GM18909 (cell line): Measurements from ENCODE around the gene RASGRP2.
A peak's percentile ranks its signal among the peaks of the same experiment; 100 is the strongest.
"Not testable (repeated sequence)": the region's sequence is repeated elsewhere in the genome, so short reads cannot be mapped to it uniquely, and the experiment has no call there.

Experiments used
- ATAC-seq: cut with Tn5 transposase; IDR thresholded peaks from one replicate; pipeline ENCODE4 v1.9.1; 2021; ENCODE audit warnings: mild to moderate bottlenecking; ENCODE audit not compliant: unreplicated experiment, poor library complexity

Gene RASGRP2

DNA sequence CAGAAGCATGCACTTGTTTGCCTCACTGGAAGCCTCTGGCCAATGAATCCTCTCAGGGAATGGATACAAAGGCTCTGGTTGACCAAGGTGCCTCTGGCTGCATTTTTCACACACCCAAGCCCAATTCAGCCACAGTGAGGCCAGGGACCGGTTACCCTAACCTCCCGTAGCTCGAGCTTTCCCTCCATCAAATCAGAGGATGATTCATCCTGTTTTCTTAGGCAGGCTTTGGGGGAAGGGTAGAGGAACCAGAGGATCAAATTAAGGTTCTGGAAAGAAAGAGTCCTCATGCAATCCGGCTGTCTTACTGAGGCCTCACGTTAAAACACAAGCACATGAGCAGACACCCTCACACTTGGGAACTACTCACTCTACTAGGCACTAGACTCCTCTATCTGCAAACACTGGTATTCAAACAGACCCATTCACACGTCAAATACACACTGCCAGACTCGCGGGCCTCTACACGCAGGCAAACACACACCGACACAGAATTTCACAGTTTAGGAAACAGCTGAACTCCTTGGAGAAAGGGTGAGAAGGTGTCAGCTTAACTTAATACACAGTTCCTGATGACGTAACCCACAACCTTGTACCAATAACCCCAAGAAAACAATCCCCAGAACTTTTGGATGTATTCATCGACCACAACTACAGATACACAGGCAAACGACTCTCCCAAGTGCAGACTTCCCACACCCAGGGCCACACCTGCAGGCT, 33.4 kb downstream of the RASGRP2 start:
- ATAC-seq: no peak

DNA sequence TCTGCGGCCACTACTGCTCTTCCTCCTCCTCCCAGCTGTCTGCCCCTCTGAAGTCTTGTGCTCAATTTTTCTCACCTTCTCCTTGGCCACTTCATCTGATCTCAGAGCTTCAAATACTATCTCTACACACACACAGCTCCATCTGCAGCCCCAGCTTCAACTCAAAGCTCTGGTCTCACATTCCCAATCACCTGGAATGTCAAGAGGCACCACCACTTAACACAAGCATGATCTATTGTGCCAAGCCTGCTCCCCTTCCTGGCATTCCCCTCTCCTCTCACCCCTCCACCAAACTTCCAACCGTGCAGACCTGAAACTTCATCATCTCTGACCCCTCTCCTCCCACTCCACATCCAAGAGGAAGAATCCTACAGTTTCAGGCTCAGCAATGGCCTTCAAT, 38.4 kb downstream of the RASGRP2 start:
- ATAC-seq: no peak

DNA sequence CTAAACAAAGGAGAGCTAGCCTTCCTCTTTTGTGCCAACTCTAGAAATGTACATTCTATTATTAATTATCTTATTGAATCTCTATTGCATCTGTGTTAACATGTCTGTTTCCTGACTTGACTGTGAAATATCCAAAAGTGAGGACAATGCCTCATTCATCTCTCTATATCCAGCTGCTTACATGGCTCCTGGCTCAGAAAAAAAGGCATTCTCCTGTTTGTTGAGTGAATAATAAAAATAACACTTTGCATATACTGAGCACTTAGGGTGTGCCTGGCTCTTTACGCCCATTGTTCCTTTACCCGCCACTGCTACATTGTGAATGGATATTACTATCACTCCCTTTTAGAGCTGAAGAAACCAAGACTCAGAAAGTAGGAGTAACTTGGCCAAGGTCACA, 40.9 kb downstream of the RASGRP2 start:
- ATAC-seq: no peak

DNA sequence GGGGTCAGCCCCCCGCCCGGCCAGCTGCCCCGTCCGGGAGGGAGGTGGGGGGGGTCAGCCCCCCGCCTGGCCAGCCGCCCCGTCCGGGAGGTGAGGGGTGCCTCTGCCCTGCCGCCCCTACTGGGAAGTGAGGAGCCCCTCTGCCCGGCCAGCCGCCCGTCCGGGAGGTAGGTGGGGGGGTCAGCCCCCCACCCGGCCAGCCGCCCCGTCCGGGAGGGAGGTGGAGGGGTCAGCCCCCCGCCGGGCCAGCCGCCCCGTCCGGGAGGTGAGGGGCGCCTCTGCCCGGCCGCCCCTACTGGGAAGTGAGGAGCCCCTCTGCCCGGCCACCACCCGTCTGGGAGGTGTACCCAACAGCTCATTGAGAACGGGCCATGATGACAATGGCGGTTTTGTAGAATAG, 42.0 kb downstream of the RASGRP2 start:
- ATAC-seq: not testable (repeated sequence)

DNA sequence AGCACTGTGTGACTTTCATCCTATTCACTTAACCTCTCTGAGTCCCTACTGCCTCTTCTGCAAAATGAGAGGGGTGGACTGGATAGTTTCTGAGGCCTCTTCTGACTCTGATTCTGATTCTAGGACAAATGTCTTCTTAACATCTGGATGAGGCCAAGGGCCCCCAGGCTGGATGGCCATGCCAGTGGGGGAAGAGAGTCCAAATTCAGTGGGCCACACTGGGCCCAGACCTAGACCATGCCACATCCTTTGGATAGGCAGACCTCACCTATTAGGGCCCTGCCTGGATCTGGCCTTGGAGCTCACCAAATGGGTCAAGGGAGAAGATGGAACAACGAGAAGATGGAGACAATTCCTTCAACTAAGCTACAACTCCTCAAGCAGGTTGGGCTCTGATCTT, 45.5 kb downstream of the RASGRP2 start:
- ATAC-seq: no peak

DNA sequence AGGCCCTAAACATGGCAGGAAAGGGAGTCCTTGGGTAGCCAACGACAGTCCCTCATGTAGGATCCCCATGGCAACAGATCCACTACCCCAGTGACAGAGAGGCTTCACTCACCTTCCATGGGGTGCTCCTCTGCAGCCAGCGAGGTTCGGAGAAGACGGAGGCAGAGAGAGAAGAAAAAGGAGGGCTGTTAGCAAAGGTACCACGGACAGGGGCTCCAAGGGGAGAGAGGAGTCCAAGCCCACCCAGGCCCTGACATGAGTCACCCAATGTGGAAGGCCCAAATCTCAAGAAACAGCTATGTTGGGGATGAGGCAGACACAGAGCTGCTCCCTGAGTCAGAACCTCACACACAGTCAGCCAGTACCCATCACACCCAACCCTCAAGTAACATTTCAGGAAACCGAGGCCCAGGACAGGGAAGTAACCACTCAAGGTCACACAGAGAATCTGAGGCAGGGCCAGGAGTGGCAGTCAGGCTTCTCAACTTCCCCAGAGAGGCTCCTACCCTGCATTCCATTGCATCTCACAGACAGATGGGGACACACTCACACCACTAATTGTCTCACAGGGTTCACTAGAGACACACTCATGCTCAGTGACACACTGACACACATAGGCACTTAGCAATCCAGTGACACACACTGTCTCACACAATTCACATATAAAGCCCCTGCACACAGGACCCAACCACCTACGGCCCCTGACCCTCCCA, 46.1 kb downstream of the RASGRP2 start:
- no peak for ATAC-seq

DNA sequence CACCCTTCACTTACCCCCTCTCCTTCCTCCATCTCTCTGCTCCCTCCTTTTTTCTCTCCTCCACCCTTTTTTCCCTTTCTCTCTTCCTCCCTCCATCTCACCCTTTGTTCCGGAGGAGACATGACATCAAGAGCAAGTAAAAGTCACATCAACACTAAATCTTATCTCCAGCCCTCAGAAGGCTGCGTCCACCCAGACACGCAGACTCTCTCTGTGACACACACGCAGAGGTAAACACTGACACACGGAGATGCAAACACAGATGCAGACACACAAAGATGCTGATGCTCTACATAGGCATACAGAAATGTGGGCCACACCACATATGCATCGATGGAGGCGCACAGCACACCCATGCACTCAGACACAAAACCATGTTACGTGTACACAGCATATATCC, 47.9 kb downstream of the RASGRP2 start:
- ATAC-seq: no peak

DNA sequence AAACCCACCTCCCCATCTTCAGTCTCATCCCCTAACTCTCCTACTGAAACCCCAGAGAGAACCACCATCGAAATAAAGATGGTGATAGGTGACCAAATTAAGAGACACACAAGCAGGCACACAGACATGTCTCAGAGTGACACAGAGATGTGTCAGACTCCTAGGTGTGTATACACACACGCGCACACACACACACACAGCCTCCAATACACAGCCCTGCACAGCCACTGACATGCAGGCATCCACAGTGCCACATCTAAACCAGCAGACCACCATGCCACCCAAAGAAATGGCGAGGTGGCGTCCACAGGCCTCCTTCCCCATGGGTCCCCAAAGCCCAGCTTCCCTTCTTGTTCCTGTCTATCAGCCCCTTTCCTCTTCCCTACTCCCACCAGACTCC, 48.4 kb downstream of the RASGRP2 start:
- ATAC-seq: no peak

DNA sequence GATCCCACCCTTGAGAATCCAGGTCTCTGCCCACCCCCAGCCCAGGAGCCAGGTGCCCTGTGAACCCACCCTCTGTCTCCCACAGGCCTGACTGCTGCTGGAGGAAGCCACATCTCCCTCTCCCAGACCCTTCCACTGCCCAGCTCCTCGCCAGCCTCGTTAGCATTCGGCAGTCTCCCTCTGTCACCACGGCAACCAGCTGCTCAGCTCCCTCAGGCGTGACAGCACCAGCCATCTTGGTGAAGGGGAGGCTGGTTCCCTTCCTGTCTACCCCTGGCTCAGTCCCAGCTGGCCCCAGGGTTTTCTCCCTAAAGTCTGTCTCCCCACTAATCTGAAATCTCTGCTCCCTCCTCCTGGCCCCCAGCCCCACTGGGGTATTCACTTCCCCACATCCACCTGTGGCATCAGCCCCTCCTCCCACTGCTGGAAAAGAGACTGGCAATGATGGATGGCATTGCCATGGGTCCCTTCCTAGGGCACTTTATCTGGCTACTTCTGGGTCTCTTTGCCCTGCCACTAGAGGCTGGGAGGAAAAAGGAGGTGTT, 49.0 kb downstream of the RASGRP2 start:
- peak; percentile 56 for ATAC-seq

DNA sequence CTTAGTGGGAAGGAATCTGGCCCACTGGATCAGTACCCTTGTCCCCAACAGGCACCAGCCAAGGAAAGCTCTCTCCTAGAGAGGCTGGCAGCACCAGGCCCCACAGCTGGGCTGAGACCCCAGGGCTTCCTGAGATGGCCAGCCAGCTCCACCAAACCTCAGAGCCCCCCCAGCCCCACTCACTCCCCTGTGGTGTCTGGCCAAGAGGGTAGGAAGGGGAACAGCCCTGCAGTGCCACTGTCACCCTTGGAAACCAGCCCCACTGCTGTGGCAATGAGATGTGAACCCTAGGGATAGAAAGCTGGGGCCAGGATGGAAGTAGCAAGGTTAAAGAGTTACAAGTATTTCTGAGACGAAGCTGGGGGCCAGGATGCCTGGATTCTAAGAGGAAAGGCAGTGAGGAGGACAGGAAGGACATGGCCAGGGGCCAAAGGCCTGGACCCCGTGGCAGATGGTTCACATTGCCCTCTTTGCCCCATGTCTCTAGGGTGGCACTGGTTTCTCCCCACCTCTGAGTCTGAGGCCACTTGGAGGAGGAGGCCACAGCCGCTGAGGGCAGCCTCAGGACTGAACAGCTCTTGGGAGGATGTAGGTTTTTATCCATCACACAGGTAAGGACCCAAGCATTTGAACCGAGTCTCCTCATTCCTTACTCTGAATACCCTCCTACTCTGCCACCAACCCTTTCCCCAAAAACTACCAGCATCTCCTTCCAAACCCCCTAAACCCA, 49.8 kb downstream of the RASGRP2 start:
- no peak for ATAC-seq

DNA sequence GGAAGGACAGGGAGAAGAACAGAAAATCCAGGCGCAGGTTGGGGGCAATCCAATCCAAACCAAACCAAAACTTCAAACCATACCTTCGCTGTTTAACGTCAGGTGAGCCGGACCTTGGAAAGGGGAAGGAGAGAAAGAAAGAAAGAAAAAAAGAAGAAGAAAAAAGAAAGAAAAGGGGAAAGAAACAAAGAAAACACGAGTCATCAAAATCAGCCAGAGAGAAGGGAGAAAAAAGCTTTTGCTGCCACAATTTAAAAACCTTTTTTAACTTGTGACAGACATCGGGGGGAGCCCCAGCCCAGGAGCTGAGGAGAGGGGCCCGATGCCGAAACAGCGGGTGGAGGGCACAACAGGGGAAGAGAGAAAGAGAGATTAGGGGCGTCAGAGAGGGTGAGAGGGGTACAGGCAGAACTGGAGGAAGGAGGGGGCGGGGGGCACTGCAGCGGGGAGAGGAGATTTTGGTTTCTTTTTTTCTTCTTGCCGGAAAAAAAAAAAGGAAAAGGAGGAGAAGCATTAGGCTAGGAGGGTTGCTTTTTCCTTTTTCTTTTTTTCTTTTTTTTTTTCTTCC, 51.1 kb downstream of the RASGRP2 start:
- no peak for ATAC-seq

DNA sequence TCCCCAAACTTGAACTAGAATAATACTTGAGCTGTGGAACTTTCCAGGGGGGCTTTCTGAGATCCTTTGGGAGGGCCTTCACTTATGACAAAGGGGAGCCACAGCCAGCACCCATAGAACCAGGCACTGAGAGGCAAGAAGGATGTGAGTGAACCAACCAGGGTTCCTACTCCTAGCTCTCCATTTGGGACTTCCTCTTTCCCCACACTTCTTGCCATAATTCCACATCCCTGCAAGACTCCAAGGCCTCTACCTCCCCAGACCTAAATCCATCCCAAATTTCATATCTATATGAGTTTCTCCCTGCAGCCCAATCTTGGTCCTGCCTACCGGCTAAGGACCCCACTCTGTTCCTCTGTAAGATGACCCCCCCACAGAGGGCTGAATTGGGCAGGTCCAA, 52.4 kb downstream of the RASGRP2 start:
- ATAC-seq: no peak

DNA sequence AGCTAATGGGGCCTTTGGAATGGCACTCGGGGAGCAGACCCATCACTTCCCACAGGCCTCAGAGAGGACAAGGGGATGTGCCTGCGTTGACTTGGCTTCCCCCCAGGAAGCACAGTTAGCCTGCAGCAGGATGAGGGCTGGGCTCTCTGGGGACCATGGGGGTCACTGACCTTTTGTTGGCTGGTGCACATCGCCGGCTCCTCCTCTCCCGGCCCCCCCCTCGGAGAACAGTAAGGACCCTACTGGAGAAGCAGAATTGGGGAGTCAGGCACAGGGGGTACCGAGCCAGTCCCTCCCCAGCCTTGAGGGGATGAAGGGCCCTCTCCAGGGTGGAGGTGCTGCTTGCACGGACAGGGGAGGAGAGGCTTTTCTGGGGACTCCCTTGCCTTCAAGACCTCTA, 53.7 kb downstream of the RASGRP2 start:
- ATAC-seq: no peak

DNA sequence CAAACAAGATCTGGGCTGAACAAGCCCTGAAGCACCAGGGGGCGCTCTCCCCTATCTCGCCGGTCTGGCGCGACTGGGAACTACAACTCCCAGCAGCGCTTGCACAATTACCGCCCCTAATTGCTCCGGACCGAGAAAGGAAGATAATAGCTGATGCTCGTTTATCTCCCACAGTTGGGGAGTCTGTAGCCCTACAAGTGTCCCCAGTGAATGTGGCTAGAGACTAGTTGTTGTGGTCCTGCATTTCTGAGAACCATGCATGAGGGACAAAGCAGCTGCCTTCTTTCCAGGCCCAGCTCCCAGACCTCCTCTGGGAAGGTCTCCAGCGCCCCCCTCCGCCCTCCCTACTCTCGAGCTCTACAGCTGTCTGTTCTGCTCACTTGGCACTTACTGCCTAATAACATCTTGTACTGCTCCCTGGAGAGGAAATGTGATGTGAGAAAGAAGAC, 55.4 kb downstream of the RASGRP2 start:
- peak; percentile 78 for ATAC-seq

DNA sequence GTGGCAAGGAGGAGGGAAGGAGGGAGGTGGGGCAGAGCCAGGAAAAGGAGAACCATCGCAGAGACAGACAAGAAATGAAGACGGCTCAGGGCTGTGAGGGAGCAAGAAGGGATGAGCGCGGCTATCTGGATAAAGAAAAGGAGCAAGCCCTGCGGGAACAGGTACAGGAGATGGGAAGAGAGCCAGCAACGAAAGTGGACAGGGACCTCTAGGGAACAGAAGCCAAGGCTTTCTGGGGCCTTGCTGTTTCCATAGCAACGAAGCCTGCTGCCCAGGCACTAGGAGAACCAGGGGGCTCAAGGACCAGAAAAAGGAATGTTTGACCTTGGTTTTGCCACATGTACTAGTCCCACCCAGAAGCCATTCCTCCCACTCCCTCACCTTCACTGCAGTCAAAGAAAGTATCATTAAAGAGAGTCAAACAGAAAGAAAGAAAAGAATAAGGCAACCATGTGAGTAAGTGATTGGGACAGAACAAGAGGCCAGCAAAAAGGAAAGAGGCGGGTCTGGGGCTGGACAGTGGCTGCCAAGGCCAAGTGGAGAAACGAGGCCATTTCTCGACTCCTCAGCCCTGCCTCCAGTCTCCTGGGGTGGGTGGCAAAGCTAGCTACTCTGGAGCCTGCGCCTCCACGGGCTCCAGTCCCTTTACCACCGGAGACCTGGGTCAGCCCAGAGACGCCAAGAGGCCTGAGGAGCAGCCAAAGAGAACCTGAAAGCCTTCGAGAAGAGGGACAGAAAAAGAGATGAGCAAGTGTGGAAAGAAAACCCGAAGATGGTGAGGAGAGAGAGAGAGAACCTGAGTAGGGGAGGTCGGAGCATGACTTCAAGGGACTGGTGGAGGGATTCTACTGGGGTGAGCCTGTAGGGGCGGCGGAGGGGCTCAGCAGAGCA, 56.1 kb downstream of the RASGRP2 start:
- no peak for ATAC-seq

DNA sequence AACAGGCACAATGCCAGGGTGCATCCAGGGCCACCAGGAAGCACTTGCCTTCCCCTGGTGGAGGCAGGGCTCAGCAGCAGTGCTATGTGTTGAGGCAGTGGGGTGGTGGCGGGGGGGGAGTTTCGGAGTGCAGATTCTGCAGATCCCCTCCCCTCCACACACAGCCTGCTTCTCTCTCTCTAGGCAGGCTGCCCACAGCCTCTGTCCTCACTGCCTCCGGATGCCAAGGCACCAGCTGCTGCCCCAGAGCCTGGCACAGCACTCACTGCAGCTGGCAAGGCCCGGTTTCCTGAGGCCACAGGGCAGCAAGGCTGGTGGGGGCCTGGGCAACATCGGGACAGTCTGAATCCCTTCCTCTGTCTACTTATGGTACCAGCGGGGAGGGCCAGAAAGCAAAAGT, 56.7 kb downstream of the RASGRP2 start:
- ATAC-seq: no peak

DNA sequence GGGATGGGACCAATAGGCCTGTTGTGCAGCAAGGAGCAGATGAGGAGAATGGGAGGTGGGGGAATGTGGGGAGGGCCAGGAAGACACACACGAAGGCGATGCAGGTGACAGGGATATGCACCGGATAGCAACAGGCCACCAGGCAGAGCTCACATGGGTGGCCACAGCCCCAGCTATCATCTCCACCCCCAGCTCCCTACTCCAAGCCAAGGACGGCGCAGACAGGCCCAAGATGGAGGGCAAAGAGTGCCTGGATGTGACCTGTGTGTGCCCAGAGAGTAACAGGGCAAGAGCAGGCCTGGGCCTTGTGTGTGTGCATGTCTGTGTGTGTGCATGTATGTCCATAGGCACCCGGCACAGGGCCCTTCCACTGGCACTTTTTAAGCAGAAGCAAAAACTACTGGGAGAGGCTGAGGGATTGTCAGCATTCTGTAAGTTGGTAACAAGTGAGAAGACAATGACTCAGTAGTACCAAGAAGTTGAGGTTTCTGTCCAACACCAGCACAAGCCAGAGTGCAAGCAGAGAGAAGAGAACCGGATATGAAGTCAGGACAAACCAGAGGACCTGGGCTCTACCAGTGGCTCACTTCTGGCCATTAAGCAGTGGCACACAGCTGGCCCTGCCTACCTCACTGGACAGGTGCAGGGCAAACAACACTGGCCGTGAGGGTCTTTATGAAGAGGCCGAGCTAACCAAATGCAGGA, 57.3 kb downstream of the RASGRP2 start:
- no peak for ATAC-seq

DNA sequence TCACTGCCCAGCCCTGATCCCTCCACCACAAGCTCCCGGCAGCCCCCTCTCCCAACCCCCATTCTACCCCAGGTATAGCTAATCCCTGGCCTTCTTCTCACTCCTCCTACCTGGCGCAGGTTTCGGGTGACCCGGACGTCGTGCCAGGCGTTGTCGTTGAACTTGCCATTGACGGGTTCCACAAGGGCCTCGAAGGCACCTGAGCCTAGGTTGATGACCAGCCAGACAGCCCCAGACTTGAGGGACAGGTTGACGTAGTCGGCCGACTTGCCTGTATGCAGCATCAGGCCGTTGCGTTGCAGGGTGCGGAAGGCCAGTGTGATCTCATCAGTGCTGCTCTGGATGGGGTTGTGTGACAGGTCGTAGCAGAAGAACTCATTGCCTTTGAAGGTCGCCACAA, 58.4 kb downstream of the RASGRP2 start:
- ATAC-seq: no peak

DNA sequence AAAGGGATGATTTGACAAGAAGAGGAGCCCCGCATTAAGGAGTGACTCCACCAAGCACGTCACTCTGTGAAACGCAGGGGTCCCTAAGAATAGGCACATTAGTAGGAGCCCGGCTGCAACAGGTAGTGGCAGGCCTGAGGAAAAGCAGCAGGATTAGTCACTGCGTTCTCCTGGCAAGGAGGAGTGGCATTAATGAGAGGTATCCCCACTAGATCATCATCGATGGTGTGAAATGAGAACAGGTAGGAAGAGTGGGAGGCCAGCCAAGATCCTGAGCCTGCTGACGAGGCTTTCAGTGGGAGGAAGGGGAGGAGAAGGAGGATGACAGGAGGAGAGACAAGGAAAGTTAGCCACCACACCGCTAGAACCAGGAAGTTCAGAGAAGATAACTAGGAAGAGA, 59.6 kb downstream of the RASGRP2 start:
- no peak for ATAC-seq
